EH (cell line): ENCODE results near the gene SCN1B.
"Not testable (repeated sequence)": the region's sequence is repeated elsewhere in the genome, so short reads cannot be mapped to it uniquely, and the experiment has no call there.

Experiments
- DNase-seq: peaks from one replicate; pipeline ENCODE4 v3.0.0-alpha.2; 2015; ENCODE audit warnings: low read depth

The SCN1B gene

GRCh38 chr19:35000647-35001501, 29.4 kb upstream of the SCN1B start:
- peak; percentile 42 for DNase-seq

GRCh38 chr19:35002037-35002535, 28.2 kb upstream of the SCN1B start:
- no peak for DNase-seq

DNA sequence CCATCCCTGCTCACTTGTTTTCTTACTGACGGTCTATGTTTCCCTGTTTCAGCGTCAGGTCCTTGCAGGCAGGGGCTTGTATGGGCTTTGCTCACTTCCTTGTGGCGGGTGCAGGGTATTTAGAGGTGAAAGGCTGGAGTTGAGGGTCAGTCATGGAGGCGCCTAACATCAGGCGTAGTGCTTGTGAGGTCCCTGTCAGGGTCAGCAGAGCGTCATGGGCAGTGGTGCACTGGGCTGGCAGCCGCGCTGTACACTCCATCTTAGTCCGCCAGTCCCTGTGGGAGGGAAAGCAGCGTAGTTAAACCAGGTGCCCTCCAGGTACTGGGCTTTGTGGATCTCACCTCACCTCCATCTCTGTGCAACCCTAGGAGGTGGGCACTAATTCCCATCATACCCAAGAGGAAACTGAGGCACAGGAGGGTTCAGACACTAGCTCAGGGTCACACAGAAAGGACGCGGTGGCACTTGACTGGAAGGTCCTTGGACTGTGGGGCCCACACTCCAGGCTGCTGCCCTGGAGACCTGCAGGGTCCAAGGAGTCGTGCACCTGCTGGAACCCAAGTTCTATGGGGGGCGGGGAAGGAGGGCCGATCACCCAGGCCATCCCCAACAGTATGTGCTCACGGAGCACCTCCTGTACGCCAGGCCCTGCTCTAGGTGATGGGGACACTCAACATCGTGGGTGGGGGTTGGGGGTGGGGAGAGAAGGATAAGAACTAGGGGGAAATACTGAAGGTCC, 25.6 kb upstream of the SCN1B start:
- DNase-seq = no peak

DNA sequence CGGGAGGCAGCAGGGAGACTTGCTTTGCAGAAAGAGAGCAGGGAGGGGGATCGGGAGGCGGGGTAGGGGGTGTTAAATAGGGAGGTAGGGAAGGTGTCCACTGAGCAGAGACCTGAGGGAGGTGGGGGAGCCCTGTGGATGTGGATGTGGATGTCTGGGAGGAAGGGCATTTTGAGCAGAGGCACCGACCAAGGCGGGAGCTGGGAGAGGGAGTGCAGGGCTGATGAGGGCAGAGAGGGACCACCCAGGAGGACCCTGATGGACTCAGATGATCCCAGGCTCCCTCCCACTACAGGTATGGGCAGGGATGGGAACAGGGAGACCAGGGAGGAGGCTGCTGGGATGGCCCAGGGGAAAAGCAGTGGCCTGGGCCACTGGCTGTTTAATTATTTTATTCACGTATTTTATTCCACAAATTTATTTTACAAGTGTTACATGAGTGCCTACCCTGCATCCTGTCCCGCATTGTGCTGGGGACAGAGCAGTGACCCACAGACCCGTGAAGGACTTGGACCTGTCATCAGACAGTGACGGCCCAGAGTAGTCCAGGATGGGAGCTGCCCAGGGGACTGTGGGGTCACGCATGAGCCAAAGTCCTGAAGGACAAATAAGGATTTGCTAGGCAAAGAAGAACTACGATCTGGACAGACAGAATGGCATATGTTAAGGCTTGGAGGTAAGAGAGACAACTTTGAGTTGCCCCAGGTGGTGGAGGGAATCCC, 24.9 kb upstream of the SCN1B start:
- DNase-seq = no peak

DNA sequence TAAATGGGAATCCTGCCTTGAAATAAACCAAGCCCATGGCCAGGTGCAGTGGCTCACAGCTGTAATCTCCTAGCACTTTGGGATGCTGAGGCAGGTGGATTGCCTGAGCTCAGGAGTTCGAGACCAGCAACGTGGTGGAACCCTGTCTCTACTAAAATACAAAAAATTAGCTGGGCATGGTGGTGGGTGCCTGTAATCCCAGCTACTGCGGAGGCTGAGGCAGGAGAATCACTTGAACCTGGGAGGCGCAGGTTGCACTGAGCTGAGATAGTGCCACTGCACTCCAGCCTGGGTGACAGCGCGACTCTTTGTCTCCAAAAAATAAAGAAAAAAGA, 24.3 kb upstream of the SCN1B start:
- DNase-seq = not testable (repeated sequence)

- peak; percentile 82 for DNase-seq
Observed at GRCh38 chr19:35006342-35006998, 23.8 kb upstream of the SCN1B start.

- DNase-seq = no peak
Observed at GRCh38 chr19:35006999-35007365, 23.3 kb upstream of the SCN1B start.

DNA sequence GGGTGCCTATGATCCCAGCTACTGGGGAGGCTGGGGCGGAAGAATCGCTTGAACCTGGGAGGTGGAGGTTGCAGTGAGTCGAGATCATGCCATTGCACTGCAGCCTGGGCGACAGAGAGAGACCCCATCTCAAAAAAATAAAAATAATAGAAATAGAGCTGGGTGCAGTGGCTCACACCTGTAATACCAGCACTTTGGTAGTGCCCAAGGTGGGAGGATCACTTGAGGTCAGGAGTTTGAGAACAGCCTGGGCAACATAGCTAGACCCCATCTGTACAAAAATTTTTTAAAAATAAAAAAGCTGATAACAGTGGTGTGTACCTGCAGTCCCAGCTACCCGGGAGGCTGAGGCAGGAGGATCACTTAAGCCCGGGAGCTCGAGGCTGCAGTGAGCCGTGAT, 22.8 kb upstream of the SCN1B start:
- not testable (repeated sequence) for DNase-seq

GRCh38 chr19:35008891-35009341, 21.4 kb upstream of the SCN1B start:
- DNase-seq = no peak

- DNase-seq = no peak
Observed at GRCh38 chr19:35009424-35010415, 20.6 kb upstream of the SCN1B start.

DNA sequence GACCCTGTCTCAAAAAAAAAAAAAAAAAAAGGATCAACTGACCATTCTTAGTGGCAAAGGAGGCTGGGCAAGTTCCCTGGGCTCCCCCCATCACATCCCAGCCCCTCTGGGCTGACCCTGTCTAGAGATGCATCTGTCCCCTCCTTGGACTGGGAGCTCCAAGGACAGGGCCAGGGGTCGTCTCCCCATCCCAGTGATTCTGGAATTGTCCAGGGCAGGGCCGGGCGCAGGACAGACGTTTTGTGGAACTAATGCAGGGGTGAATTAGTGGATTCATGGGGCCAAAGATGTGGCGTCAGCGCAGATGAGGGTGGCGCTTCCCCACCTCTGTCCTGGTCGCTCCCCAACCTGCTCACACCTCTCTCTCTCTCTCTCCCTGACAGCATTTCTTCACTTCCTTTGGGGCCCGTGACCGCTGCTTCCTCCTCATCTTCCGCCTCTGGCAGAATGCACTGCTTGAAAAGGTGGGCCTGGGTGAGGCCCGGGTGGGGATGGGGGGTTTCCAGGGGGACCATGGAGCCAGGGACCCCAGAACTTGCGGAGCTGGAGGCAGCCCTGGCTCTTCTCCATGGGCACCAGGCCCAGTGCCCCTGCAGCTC, 19.1 kb upstream of the SCN1B start:
- no peak for DNase-seq

DNA sequence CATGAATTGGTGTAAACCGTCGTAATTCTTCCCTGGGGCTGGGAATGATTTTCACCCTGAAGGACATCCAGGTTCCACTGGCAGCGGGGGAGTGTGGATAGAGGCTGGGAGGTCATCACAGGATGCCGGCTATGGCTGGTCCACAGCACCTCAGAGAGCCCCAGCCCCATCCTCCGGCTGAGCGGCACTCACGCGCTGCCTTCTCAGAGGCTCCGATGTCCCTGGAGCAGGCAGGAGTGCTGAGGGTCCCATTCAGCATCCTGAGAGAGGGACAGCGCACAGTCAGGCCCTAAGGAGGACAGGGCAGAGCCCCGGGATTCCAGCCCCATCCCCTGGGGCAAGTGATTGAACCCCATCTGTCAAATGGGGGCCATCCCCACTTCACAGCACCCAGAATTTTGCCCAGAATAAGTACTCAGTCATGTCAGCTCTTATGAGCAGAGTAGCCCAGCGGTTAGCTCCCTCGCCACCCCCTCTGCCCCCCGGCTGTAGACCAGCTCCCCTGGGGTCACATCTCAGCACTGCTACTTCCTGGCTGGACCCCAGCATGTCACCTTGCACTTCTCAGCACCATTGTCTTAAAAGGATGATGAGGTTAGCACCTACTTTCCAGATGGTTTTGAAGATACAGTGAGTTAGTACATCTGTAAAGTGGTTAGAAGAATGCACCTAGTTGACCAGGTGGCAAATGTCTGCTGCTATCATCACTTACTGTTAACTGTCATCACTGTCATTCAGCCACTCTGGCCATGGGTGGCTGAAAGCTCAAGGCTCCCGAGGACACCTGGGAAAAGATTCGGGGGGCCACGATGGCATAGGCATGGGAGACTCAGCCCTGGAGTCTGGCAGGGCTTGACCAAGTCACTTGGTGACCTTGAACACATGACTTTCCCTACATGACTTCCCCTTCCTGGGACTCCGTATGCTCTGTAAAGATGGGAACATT, 18.3 kb upstream of the SCN1B start:
- DNase-seq = no peak

GRCh38 chr19:35013041-35013819, 17.0 kb upstream of the SCN1B start:
- DNase-seq = peak; percentile 51

DNA sequence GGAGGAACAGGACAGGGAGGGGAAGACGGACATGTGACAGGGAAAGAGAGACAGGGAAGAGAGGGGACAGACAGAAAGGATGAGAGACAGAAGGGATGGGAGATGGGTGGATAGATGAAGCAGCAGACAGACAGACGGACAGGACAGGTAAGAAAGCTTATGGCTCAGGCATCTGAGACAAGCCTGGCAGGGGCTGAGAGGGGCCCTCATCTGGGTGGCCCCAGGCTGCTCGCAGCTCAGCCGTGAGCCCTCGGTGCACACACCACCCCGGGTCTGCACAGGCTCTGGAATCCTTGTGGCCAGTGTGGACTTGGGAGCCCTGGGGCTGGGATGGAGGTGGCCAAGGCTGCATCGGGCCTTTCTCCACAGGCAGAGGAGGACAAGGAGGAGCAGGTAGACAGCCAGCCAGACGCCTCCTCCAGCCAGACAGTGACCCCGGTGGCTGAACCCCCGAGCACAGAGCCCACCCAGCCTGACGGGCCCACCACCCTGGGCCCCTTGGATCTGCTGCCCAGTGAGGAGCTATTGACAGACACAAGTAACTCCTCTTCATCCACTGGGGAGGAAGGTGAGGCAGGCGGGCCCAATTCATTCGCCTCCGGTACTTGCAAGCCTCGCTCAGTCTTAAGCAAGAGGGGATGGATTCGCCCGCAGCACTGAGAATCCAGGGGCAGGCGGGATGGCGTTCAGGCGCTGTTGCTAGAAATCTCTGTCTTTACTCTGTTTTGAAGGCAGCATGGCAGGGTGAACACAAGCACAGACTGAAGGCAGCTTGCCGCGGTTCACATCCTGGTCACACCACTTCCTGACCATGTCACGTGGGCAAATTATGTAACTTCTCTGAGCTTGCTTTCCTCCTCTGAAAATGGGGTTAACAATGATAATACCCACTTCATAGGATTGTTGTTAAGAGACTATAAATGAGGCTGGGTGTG, 16.2 kb upstream of the SCN1B start:
- no peak for DNase-seq

DNA sequence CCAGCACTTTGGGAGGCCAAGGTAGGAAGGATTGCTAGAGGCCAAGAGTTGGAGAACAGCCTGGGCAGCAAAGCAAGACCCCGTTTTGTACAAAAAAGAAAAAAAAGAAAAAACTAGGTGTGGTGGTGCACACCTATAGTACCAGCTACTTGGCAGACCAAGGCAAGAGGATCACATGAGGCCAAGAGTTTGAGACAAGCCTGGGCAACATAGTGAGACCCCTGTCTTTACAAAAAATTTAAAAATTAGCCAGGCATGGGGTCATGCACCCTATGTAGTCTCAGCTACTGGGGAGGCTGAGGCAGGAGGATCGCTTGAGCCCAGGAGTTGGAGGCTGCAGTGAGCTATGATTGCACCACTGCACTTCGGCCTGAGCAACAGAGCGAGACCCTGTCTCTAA, 15.5 kb upstream of the SCN1B start:
- DNase-seq = not testable (repeated sequence)

GRCh38 chr19:35015270-35015953, 14.9 kb upstream of the SCN1B start:
- DNase-seq = no peak

- DNase-seq = no peak
Observed at GRCh38 chr19:35015954-35016351, 14.3 kb upstream of the SCN1B start.
